Measurements from ENCODE around the gene FAM200A.

- no peak for TF ChIP-seq EP300 (IDR thresholded peaks at IDR 0.05; ENCODE audit: low read depth)
- TF ChIP-seq CTCF (IDR thresholded peaks at IDR 0.05), result no peak
- peak in 2 of 3 donors; percentile 56 to 65 for TF ChIP-seq POLR2AphosphoS5 (IDR thresholded peaks at IDR 0.05)
- TF ChIP-seq POLR2A (IDR thresholded peaks at IDR 0.05), result no peak
Measured at GRCh38 chr7:99562832-99563231, 10.9 kb upstream of the FAM200A start.
